ENCODE data around the gene DHX29. TPM values are rescaled to one million over a fixed set of nuclear protein-coding genes. Genes with fewer than 3 reads are reported as not detected.
"Not testable (repeated sequence)": the region's sequence is repeated elsewhere in the genome, so short reads cannot be mapped to it uniquely, and the experiment has no call there.

Gene DHX29
- total RNA-seq, 1 donor from 2014 or later = 11.3 TPM

GRCh38 chr5:55324815-55325418 is 17.4 kb upstream of the DHX29 start:
- no peak for DNase-seq (ENCODE audit: low spot score in 2 of 2)
- no peak overlapping the region for H3K4me3 ChIP-seq
- H3K4me1 ChIP-seq = peaks cover 0 to 6% of the 10 kb centered on the region in 2 donors
- intact Hi-C loops (cut with DNase I) = loop anchor here (2.0 kb wide), 1 partner anchor 368 kb away; no protein-coding TSS in a partner anchor
- H3K36me3 ChIP-seq = peaks cover 6 to 14% of the 10 kb centered on the region in 2 donors
- no peaks in the 10 kb centered on the region for H3K27me3 ChIP-seq
- H3K9me3 ChIP-seq = no peaks in the 10 kb centered on the region
- H3K27ac ChIP-seq = no peak overlapping the region
- TF ChIP-seq CTCF (IDR thresholded peaks at IDR 0.05) = peak; percentile 62 to 85 (median 73)

- TF ChIP-seq CTCF (IDR thresholded peaks at IDR 0.05) = no peak
- peak overlapping the region in 1 of 2 donors; percentile 26 for H3K27ac ChIP-seq
Observed at GRCh38 chr5:55324006-55324405, 16.5 kb upstream of the DHX29 start.

GRCh38 chr5:55320571-55320970 is 13.1 kb upstream of the DHX29 start:
- H3K27ac ChIP-seq = peak overlapping the region; percentile 54 to 69
- intact Hi-C loops (cut with DNase I) = no loop called here
- no peak for DNase-seq (ENCODE audit: low spot score in 2 of 2)
- H3K4me3 ChIP-seq = no peak overlapping the region
- no peaks in the 10 kb centered on the region for H3K27me3 ChIP-seq
- TF ChIP-seq CTCF (IDR thresholded peaks at IDR 0.05) = no peak
- H3K9me3 ChIP-seq = no peaks in the 10 kb centered on the region
- peaks cover 0 to 1% of the 10 kb centered on the region in 2 donors for H3K36me3 ChIP-seq
- peaks cover 0 to 6% of the 10 kb centered on the region in 2 donors for H3K4me1 ChIP-seq

More at GRCh38 chr5:55324006-55324405, 16.5 kb upstream of the DHX29 start:
- intact Hi-C loops (cut with DNase I) = loop anchor here (2.0 kb wide), 1 partner anchor 369 kb away; no protein-coding TSS in a partner anchor
- no peak for DNase-seq (ENCODE audit: low spot score in 2 of 2)
- no peaks in the 10 kb centered on the region for H3K27me3 ChIP-seq
- peaks cover 0 to 6% of the 10 kb centered on the region in 2 donors for H3K4me1 ChIP-seq
- H3K4me3 ChIP-seq = no peak overlapping the region
- H3K9me3 ChIP-seq = no peaks in the 10 kb centered on the region
- H3K36me3 ChIP-seq = peaks cover 2 to 11% of the 10 kb centered on the region in 2 donors

GRCh38 chr5:55319491-55319890 is 12.0 kb upstream of the DHX29 start:
- no peaks in the 10 kb centered on the region for H3K36me3 ChIP-seq
- no peaks in the 10 kb centered on the region for H3K9me3 ChIP-seq
- peaks cover 0 to 6% of the 10 kb centered on the region in 2 donors for H3K4me1 ChIP-seq
- DNase-seq (ENCODE audit: low spot score in 2 of 2) = no peak
- no peak overlapping the region for H3K4me3 ChIP-seq
- H3K27ac ChIP-seq = peak overlapping the region; percentile 42 to 54
- intact Hi-C loops (cut with DNase I) = loop anchor here (1.0 kb wide), 1 partner anchor 12 kb away; the partner anchor contains the start of genes DHX29 and MTREX
- no peaks in the 10 kb centered on the region for H3K27me3 ChIP-seq
- no peak for TF ChIP-seq CTCF (IDR thresholded peaks at IDR 0.05)

GRCh38 chr5:55318237-55318636 is 10.7 kb upstream of the DHX29 start:
- DNase-seq (ENCODE audit: low spot score in 2 of 2); intact Hi-C loops (cut with DNase I); H3K27me3 ChIP-seq; H3K4me1 ChIP-seq; H3K36me3 ChIP-seq; H3K9me3 ChIP-seq; H3K4me3 ChIP-seq: not testable (repeated sequence)
- peak overlapping the region; percentile 42 to 54 for H3K27ac ChIP-seq

GRCh38 chr5:55316837-55317236 is 9.3 kb upstream of the DHX29 start:
- no peak for TF ChIP-seq CTCF (IDR thresholded peaks at IDR 0.05)
- Histone ChIP-seq H3K4me3 (no peak overlapping the region), H3K4me1 (peaks cover 0 to 6% of the 10 kb centered on the region in 2 donors), H3K27me3 (no peaks in the 10 kb centered on the region), H3K27ac (no peak overlapping the region), H3K36me3 (no peaks in the 10 kb centered on the region), H3K9me3 (no peaks in the 10 kb centered on the region)
- intact Hi-C loops (cut with DNase I) = no loop called here
- no peak for DNase-seq (ENCODE audit: low spot score in 2 of 2)
